OCI-LY1 (cell line): ENCODE data around the gene RCAN2.

ENCODE experiments used
- CTCF ChIP-seq: fragments of 200-600 bp; sonication (generic), shearing (Covaris generic); IDR thresholded peaks from 2 replicates; pipeline ENCODE4 v1.5.1; 2017; ENCODE audit warnings: mild to moderate bottlenecking, antibody characterized with exemption, low read length, moderate library complexity, mixed read lengths
- EZH2 ChIP-seq: fragments of 200-600 bp; sonication (generic), shearing (Covaris generic); IDR thresholded peaks from 2 replicates; pipeline ENCODE4 v1.8.0; 2017; ENCODE audit warnings: borderline replicate concordance, mixed run types, mild to moderate bottlenecking, antibody characterized with exemption, low read length, moderate library complexity, mixed read lengths

- TF ChIP-seq CTCF (no peak), EZH2 (no peak)
These were observed 39.9 kb downstream of the RCAN2 start for GRCh38 chr6:46451343-46451742.
